H1 (cell line): ENCODE results near the gene MAP3K3. TPM values are rescaled to one million over a fixed set of nuclear protein-coding genes. Genes with fewer than 3 reads are reported as not detected.

Experiments used
- CTCF ChIA-PET: fragments of 300-600 bp; sonication (Branson Sonifier 250); formaldehyde crosslinking; loops from one replicate; lab custom pipeline; 2021; ENCODE audit not compliant: partially characterized antibody; lab: Charles Lee
- POLR2A ChIA-PET: fragments of 300-600 bp; sonication (Branson Sonifier 250); formaldehyde crosslinking; loops from one replicate; lab custom pipeline; 2021; ENCODE audit warnings: inconsistent platforms; ENCODE audit not compliant: partially characterized antibody; lab: Charles Lee
- DNase-seq, 2 experiments: peaks; one replicate each; pipeline versions ENCODE4 v3.0.0 to v3.0.0-alpha.2; 2010 to 2022; ENCODE audit warnings: low spot score in 2 of 2, low read depth in 1 of 2, mixed read lengths in 1 of 2
- FAIRE-seq: peaks from 2 replicates; lab custom pipeline; 2011; peaks lifted over from hg19 to GRCh38; lab: Jason Lieb, UNC
- H2AFZ ChIP-seq: 2 replicates; pipeline ENCODE4 v1.8.1; 2012; ENCODE audit warnings: low read length, inconsistent platforms
- H2AK5ac ChIP-seq: 2 replicates; pipeline ENCODE4 v1.6.1; 2013; ENCODE audit warnings: low read depth, low read length
- H2BK120ac ChIP-seq: replicated peaks from 2 replicates; pipeline ENCODE3; 2013; ENCODE audit warnings: low read depth, low read length, inconsistent platforms
- H2BK12ac ChIP-seq: 2 replicates; pipeline ENCODE4 v1.6.1; 2013; ENCODE audit warnings: low read depth, low read length
- H2BK15ac ChIP-seq: 2 replicates; pipeline ENCODE4 v1.6.1; 2013; ENCODE audit warnings: low read length
- H2BK20ac ChIP-seq: 2 replicates; pipeline ENCODE4 v1.6.1; 2013; ENCODE audit warnings: low read length
- H2BK5ac ChIP-seq: 2 replicates; pipeline ENCODE4 v1.6.1; 2013; ENCODE audit warnings: low read depth, low read length
- H3K14ac ChIP-seq: 2 replicates; pipeline ENCODE4 v1.6.1; 2013; ENCODE audit warnings: inconsistent platforms; ENCODE audit not compliant: insufficient read length
- H3K18ac ChIP-seq: 2 replicates; pipeline ENCODE4 v1.6.1; 2013; ENCODE audit warnings: low read length; ENCODE audit errors: extremely low read depth
- H3K23ac ChIP-seq: 2 replicates; pipeline ENCODE4 v1.6.1; 2013; ENCODE audit warnings: inconsistent platforms; ENCODE audit not compliant: insufficient read length
- H3K23me2 ChIP-seq: 2 replicates; pipeline ENCODE4 v1.6.1; 2013; ENCODE audit warnings: low read depth, low read length
- H3K27ac ChIP-seq: 2 replicates; pipeline ENCODE4 v1.6.1; 2011; ENCODE audit warnings: low read depth, low read length, inconsistent platforms
- H3K27me3 ChIP-seq, 4 experiments: replicated peaks in 1 of 4; 1 replicate in 1 of 4; 2 replicates in 3 of 4; pipeline versions ENCODE4 v1.6.1 to v1.8.1; 2011 to 2013; ENCODE audit warnings: low read length in 3 of 4, mild to moderate bottlenecking in 3 of 4, inconsistent platforms in 2 of 4, mixed read lengths in 2 of 4, moderate library complexity in 1 of 4; ENCODE audit not compliant: control insufficient read depth in 3 of 4, insufficient read depth in 3 of 4; ENCODE audit errors: extremely low read depth in 1 of 4
- H3K36me3 ChIP-seq, 4 experiments: 2 replicates each; pipeline versions ENCODE4 v1.6.1 to v1.8.1; 2011 to 2013; ENCODE audit warnings: mild to moderate bottlenecking in 4 of 4, low read length in 3 of 4, moderate library complexity in 2 of 4, control low read depth in 1 of 4, inconsistent platforms in 1 of 4; ENCODE audit not compliant: insufficient read depth in 4 of 4, control insufficient read depth in 2 of 4
- H3K4ac ChIP-seq: replicated peaks from 2 replicates; pipeline ENCODE3; 2013; ENCODE audit warnings: low read length, low read depth, mixed read lengths, inconsistent platforms; ENCODE audit not compliant: insufficient read length
- H3K4me1 ChIP-seq, 4 experiments: replicated peaks in 1 of 4; 1 replicate in 1 of 4; 2 replicates in 3 of 4; pipeline versions ENCODE4 v1.6.1 to v1.8.1; 2011 to 2013; ENCODE audit warnings: low read length in 3 of 4, inconsistent platforms in 2 of 4, mixed read lengths in 1 of 4; ENCODE audit not compliant: insufficient read depth in 4 of 4, control insufficient read depth in 3 of 4
- H3K4me2 ChIP-seq, 2 experiments: 2 replicates each; pipeline versions ENCODE4 v1.6.1 to v1.8.1; 2011 to 2013; ENCODE audit warnings: low read depth in 2 of 2, low read length in 2 of 2, control low read depth in 1 of 2, inconsistent platforms in 1 of 2, mild to moderate bottlenecking in 1 of 2; ENCODE audit not compliant: insufficient read depth in 1 of 2
- H3K4me3 ChIP-seq, 4 experiments: fragments of 200-600, 300-600 bp in 1 of 4; sonication (generic), shearing (Covaris generic), sonication (Bioruptor Twin) in 1 of 4; 2 replicates each; pipeline versions ENCODE4 v1.5.1 to v1.8.1; 2011 to 2016; ENCODE audit warnings: low read length in 4 of 4, low read depth in 3 of 4, control low read depth in 2 of 4, inconsistent platforms in 2 of 4, mild to moderate bottlenecking in 2 of 4, mixed read lengths in 1 of 4, moderate library complexity in 1 of 4; ENCODE audit not compliant: insufficient read depth in 2 of 4; ENCODE audit errors: extremely low read depth in 1 of 4
- H3K56ac ChIP-seq: replicated peaks from 2 replicates; pipeline ENCODE3; 2013; ENCODE audit warnings: low read depth, mild to moderate bottlenecking, mixed read lengths, low read length, inconsistent platforms; ENCODE audit not compliant: insufficient read length
- H3K79me1 ChIP-seq: 2 replicates; pipeline ENCODE4 v1.6.1; 2013; ENCODE audit warnings: low read depth, low read length, control low read depth
- H3K79me2 ChIP-seq, 2 experiments: 2 replicates each; pipeline versions ENCODE4 v1.6.1 to v1.8.1; 2012 to 2013; ENCODE audit warnings: low read length in 2 of 2, mild to moderate bottlenecking in 2 of 2, inconsistent platforms in 1 of 2; ENCODE audit not compliant: insufficient read depth in 2 of 2, control insufficient read depth in 1 of 2
- H3K9ac ChIP-seq, 4 experiments: replicated peaks in 1 of 4; 1 replicate in 1 of 4; 2 replicates in 3 of 4; pipeline versions ENCODE4 v1.6.1 to v1.8.1; 2011 to 2013; ENCODE audit warnings: low read depth in 3 of 4, low read length in 3 of 4, control low read depth in 2 of 4, mild to moderate bottlenecking in 2 of 4, moderate library complexity in 2 of 4, inconsistent platforms in 1 of 4; ENCODE audit errors: extremely low read depth in 1 of 4
- H3K9me3 ChIP-seq, 2 experiments: 2 replicates each; pipeline versions ENCODE4 v1.6.1 to v1.8.1; 2012 to 2013; ENCODE audit warnings: mild to moderate bottlenecking in 2 of 2, moderate library complexity in 2 of 2, control low read depth in 1 of 2, inconsistent platforms in 1 of 2, low read depth in 1 of 2, low read length in 1 of 2, mixed read lengths in 1 of 2; ENCODE audit not compliant: insufficient read depth in 2 of 2
- H4K20me1 ChIP-seq, 2 experiments: replicated peaks in 1 of 2; 2 replicates each; pipeline versions ENCODE3 to v1.8.1; 2011 to 2013; ENCODE audit warnings: inconsistent platforms in 2 of 2, low read length in 2 of 2, mild to moderate bottlenecking in 1 of 2; ENCODE audit not compliant: insufficient read depth in 2 of 2, control insufficient read depth in 1 of 2
- H4K5ac ChIP-seq: 2 replicates; pipeline ENCODE4 v1.6.1; 2013; ENCODE audit warnings: low read length, low read depth, mixed read lengths, inconsistent platforms; ENCODE audit not compliant: insufficient read length
- H4K8ac ChIP-seq: 2 replicates; pipeline ENCODE4 v1.8.0; 2013; ENCODE audit warnings: mild to moderate bottlenecking, moderate library complexity, low read length, inconsistent platforms; ENCODE audit not compliant: insufficient read depth; ENCODE audit errors: extremely low read depth
- H4K91ac ChIP-seq: replicated peaks from 2 replicates; pipeline ENCODE3; 2013; ENCODE audit warnings: low read length, mixed read lengths, inconsistent platforms; ENCODE audit not compliant: insufficient read length
- CREB1 ChIP-seq: IDR thresholded peaks from 2 replicates; pipeline ENCODE4 v1.6.1; 2012; ENCODE audit warnings: inconsistent platforms
- KDM5A ChIP-seq: fragments of 200-600 bp; IDR thresholded peaks from 2 replicates; pipeline ENCODE4 v1.7.1; 2012; ENCODE audit warnings: mild to moderate bottlenecking, low read length, inconsistent platforms, mixed read lengths
- TAF1 ChIP-seq: IDR thresholded peaks from 2 replicates; pipeline ENCODE4 v1.6.1; 2011; ENCODE audit warnings: mild to moderate bottlenecking, low read depth, low read length
- WGBS, 2 experiments: shearing (Covaris generic) in 1 of 2; methylation state at CpG; one replicate each; pipeline versions ENCODE4 v1.1.6 to v1.1.7; 2013 to 2015; ENCODE audit warnings: low lambda C conversion rate in 2 of 2, mixed read lengths in 2 of 2, inconsistent platforms in 1 of 2, low coverage in 1 of 2, missing lambda C conversion rate in 1 of 2; ENCODE audit not compliant: insufficient replicate concordance in 2 of 2, insufficient coverage in 1 of 2, insufficient read length in 1 of 2; ENCODE audit errors: extremely low coverage in 1 of 2, missing lambda C conversion rate in 1 of 2; 5-methylcytosine and 5-hydroxymethylcytosine counted together
- polyA plus RNA-seq, 7 experiments: library from polyadenylated mRNA; depleted of rRNA in 3 of 7; stranded (reverse) in 5 of 7; unstranded in 2 of 7; fragments of >200 nt in 5 of 7; fragments of 200-250 nt in 2 of 7; gene quantifications; 1 replicate in 5 of 7; 2 replicates in 1 of 7; 4 replicates in 1 of 7; pipeline versions ENCODE4 v1.2.1 to v1.2.3, GENCODE V29; 2011 to 2013; ENCODE audit warnings: missing spikeins in 2 of 7, mixed read lengths in 2 of 7
- total RNA-seq: library from RNA; stranded (reverse); fragmentation: NEBNext Ultra II Directional; extraction: Animal tissue kit (Norgen Biotek cat#: 25700); gene quantifications from 2 replicates; pipeline ENCODE4 v1.2.1, GENCODE V29; 2021
- TF ChIP-seq, protein P1 (sequence below): IDR thresholded peaks from 2 replicates; pipeline ENCODE4 v1.6.1; 2011; ENCODE audit warnings: low read length, improper control_type of control experiment

Gene MAP3K3
- total and polyA plus RNA-seq, 2 of the 8 experiments (the other 6 are each of a cell fraction or from before 2014, with no cell fraction given): 10.3 to 21.0 TPM

DNA sequence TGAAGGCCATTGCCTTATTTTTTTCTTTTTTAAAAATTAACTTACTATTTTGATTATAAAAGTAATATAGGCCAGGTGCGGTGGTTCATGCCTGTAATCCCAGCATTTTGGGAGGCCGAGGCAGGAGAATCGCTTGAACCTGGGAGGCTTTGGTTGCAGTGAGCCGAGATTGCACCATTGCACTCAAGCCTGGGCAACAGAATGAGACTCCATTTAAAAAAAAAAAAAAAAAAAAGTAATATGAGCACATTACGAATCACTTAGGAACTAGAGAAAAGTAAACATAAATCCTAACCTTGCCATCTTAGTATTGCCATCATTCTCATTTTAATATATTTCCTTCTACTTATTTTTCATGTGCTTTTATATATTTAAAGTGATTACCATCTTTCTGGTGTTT lies 34.4 kb upstream of the MAP3K3 start:
- H2BK12ac ChIP-seq: no peak overlapping the region

More for the DNA sequence above, 34.4 kb upstream of the MAP3K3 start:
- Histone ChIP-seq H2BK5ac (no peak overlapping the region), H4K8ac (no peak overlapping the region), H3K56ac (no peak overlapping the region), H3K27me3 (no peaks in the 10 kb centered on the region), H3K18ac (no peak overlapping the region), H3K23ac (no peak overlapping the region), H3K79me1 (no peaks in the 10 kb centered on the region; the same call in 1 of the 2 replicates), H3K79me2 (no peaks in the 10 kb centered on the region; a peak in 1 of 4 replicates), H3K4me1 (no peaks in the 10 kb centered on the region), H2BK15ac (no peak overlapping the region), H3K4me2 (no peak overlapping the region), H2BK20ac (no peak overlapping the region), H3K23me2 (no peaks in the 10 kb centered on the region), H2BK120ac (no peak overlapping the region), H3K4ac (no peak overlapping the region), H4K5ac (no peak overlapping the region), H3K14ac (no peak overlapping the region), H3K9ac (no peak overlapping the region), H2AFZ (no peak overlapping the region), H3K36me3 (peaks cover 24 to 52% (median 49%) of the 10 kb centered on the region in 4 experiments), H2AK5ac (no peak overlapping the region), H4K20me1 (peaks cover 0 to 5% of the 10 kb centered on the region in 2 experiments), H4K91ac (no peak overlapping the region), H3K27ac (no peak overlapping the region), H3K9me3 (no peaks in the 10 kb centered on the region), H3K4me3 (no peak overlapping the region)
- 95% methylated on average over 5 of the region's 5 CpGs; no CpG with 5 or more reads in 1 of the 2 experiments for WGBS, 2 experiments
- POLR2A ChIA-PET: no interaction called here
- TF ChIP-seq CREB1 (no peak), KDM5A (no peak), TAF1 (no peak)
- TF ChIP-seq, protein P1, sequence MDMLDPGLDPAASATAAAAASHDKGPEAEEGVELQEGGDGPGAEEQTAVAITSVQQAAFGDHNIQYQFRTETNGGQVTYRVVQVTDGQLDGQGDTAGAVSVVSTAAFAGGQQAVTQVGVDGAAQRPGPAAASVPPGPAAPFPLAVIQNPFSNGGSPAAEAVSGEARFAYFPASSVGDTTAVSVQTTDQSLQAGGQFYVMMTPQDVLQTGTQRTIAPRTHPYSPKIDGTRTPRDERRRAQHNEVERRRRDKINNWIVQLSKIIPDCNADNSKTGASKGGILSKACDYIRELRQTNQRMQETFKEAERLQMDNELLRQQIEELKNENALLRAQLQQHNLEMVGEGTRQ: no peak
- no peak for DNase-seq
- CTCF ChIA-PET: interaction anchor here (0.6 to 1.4 kb wide), 5 partner anchors 24 to 90 kb away, joined by 3 read pairs; no protein-coding TSS in a partner anchor
- no peak for FAIRE-seq
